Endodermal cell (in vitro differentiated cells): Measurements from ENCODE around the gene USP6NL. TPM values are rescaled to one million over a fixed set of nuclear protein-coding genes. Genes with fewer than 3 reads are reported as not detected.

Experiments used
- DNase-seq: peaks from one replicate; pipeline ENCODE4 v3.0.0-alpha.2; 2017
- H3K27ac ChIP-seq: 2 replicates; pipeline ENCODE4 v1.5.1; 2013; ENCODE audit warnings: mild to moderate bottlenecking, low read depth, low read length, moderate library complexity
- H3K27me3 ChIP-seq: 2 replicates; pipeline ENCODE4 v1.6.1; 2013; ENCODE audit warnings: mild to moderate bottlenecking, low read length, moderate library complexity; ENCODE audit not compliant: insufficient read depth, control insufficient read depth, poor library complexity, severe bottlenecking
- H3K36me3 ChIP-seq: 2 replicates; pipeline ENCODE4 v1.7.0; 2013; ENCODE audit warnings: mild to moderate bottlenecking, low read length, moderate library complexity; ENCODE audit not compliant: control insufficient read depth, insufficient read depth
- H3K4me1 ChIP-seq: one replicate; pipeline ENCODE4 v1.7.0; 2013; ENCODE audit warnings: low read length; ENCODE audit not compliant: control insufficient read depth, insufficient read depth
- H3K4me3 ChIP-seq: 2 replicates; pipeline ENCODE4 v1.5.1; 2013; ENCODE audit warnings: mild to moderate bottlenecking, low read length, moderate library complexity
- H3K9ac ChIP-seq: 2 replicates; pipeline ENCODE4 v1.6.1; 2013; ENCODE audit warnings: mild to moderate bottlenecking, low read length, moderate library complexity; ENCODE audit not compliant: poor library complexity, severe bottlenecking; ENCODE audit errors: extremely low read depth
- H3K9me3 ChIP-seq: 2 replicates; pipeline ENCODE4 v1.6.1; 2013; ENCODE audit warnings: mild to moderate bottlenecking, low read length, moderate library complexity; ENCODE audit not compliant: control insufficient read depth
- H3K27ac Mint-ChIP-seq: 2 replicates; pipeline ENCODE4 v1.8.0; 2020; ENCODE audit warnings: mixed read lengths
- H3K27me3 Mint-ChIP-seq: 2 replicates; pipeline ENCODE4 v1.8.0; 2021; ENCODE audit warnings: mild to moderate bottlenecking, mixed read lengths; ENCODE audit not compliant: insufficient read depth
- H3K36me3 Mint-ChIP-seq: 2 replicates; pipeline ENCODE4 v1.8.0; 2020; ENCODE audit warnings: low read depth, mixed read lengths
- H3K4me1 Mint-ChIP-seq: 2 replicates; pipeline ENCODE4 v1.8.0; 2020; ENCODE audit warnings: mixed read lengths
- H3K4me3 Mint-ChIP-seq: 2 replicates; pipeline ENCODE4 v1.8.0; 2020; ENCODE audit warnings: mild to moderate bottlenecking, moderate library complexity, mixed read lengths
- H3K9me3 Mint-ChIP-seq: 2 replicates; pipeline ENCODE4 v1.8.0; 2020; ENCODE audit warnings: mild to moderate bottlenecking, mixed read lengths
- WGBS, 2 experiments: methylation state at CpG; one replicate each; pipeline versions ENCODE4 v1.1.5 to v1.1.7; 2013; ENCODE audit warnings: missing lambda C conversion rate in 2 of 2, mixed read lengths in 1 of 2; ENCODE audit not compliant: insufficient coverage in 1 of 2, insufficient read length in 1 of 2; 5-methylcytosine and 5-hydroxymethylcytosine counted together
- total RNA-seq, 2 donors: library from RNA; stranded (reverse); fragmentation: NEBNext Ultra II Directional in 1 of 2; extraction: Animal tissue kit (Norgen Biotek cat#: 25700) in 1 of 2; gene quantifications; 2 replicates in 1 of 2; 3 replicates in 1 of 2; pipeline ENCODE4 v1.2.1, GENCODE V29; 2021
- TF ChIP-seq, protein P1 (sequence below): fragments of 200-600 bp; sonication (generic); conservative IDR thresholded peaks from 2 replicates; pipeline ENCODE4 v1.5.0; 2021; ENCODE audit warnings: antibody characterized with exemption, mild to moderate bottlenecking

The USP6NL gene
- total RNA-seq, 2 donors from 2014 or later: 20.6 to 22.9 TPM

DNA sequence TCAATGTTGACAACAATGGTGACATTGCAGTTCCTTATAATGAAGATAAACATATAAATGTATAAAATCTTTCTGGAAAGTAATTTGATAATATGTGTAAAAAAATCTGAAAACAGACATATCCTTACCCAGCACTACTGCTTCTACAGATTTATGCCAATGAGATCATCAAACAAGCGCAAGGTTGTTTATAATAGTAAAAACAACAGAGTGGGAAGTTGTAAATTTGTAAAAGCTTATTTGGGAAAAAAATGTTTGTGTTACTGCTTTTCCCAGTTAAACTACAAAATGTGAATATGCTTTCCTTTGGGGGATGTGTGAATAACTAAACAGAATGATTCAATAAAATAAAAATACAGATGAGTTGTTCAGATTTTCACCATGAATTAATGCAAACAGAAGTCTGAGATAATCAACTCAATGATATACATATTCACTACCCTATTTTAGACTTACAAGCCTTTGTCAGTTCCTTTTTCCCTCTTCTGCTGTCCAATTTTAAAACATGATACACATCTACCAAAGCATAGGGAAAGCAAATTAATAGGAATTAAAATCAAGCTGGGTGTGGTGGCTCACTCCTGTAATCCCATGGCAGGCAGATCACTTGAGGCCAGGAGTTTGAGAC is 82.1 kb downstream of the USP6NL start:
- TF ChIP-seq, protein P1, sequence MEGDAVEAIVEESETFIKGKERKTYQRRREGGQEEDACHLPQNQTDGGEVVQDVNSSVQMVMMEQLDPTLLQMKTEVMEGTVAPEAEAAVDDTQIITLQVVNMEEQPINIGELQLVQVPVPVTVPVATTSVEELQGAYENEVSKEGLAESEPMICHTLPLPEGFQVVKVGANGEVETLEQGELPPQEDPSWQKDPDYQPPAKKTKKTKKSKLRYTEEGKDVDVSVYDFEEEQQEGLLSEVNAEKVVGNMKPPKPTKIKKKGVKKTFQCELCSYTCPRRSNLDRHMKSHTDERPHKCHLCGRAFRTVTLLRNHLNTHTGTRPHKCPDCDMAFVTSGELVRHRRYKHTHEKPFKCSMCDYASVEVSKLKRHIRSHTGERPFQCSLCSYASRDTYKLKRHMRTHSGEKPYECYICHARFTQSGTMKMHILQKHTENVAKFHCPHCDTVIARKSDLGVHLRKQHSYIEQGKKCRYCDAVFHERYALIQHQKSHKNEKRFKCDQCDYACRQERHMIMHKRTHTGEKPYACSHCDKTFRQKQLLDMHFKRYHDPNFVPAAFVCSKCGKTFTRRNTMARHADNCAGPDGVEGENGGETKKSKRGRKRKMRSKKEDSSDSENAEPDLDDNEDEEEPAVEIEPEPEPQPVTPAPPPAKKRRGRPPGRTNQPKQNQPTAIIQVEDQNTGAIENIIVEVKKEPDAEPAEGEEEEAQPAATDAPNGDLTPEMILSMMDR: no peak
- H3K4me1 Mint-ChIP-seq: peaks cover 11% of the 10 kb centered on the region
- H3K4me3 Mint-ChIP-seq: no peak overlapping the region
- Histone ChIP-seq H3K9me3 (no peaks in the 10 kb centered on the region), H3K9ac (no peak overlapping the region), H3K27me3 (no peaks in the 10 kb centered on the region), H3K4me1 (peaks cover 3% of the 10 kb centered on the region), H3K36me3 (peaks cover 11% of the 10 kb centered on the region), H3K4me3 (no peak overlapping the region), H3K27ac (no peak overlapping the region)
- no peaks in the 10 kb centered on the region for H3K9me3 Mint-ChIP-seq
- H3K27me3 Mint-ChIP-seq: no peaks in the 10 kb centered on the region
- no peak for DNase-seq
- 100% methylated on average over 1 of the region's 1 CpG for WGBS, 2 experiments
- H3K27ac Mint-ChIP-seq: peak overlapping the region; percentile 23
- H3K36me3 Mint-ChIP-seq: peaks cover 6% of the 10 kb centered on the region

DNA sequence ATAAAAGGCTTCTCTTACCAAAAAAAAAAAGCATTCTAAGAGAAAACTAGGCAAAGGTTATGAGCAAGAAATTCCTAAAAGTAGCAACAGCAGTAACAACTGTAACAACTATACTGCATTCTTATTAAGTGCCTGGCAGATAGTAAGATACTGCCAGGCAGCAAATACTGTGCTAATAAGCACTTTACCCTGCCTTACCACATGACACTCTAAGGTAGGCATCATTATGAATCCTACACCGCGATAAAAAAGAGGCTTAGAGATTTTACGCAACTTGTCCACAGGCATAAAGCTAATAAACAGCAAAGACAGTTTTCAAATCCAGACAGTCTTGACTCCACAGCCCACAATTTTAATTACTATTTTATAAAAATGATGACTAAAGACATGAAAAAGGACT is 83.2 kb downstream of the USP6NL start:
- Histone ChIP-seq H3K9ac (no peak overlapping the region), H3K9me3 (no peaks in the 10 kb centered on the region), H3K4me1 (no peaks in the 10 kb centered on the region), H3K36me3 (peaks cover 14% of the 10 kb centered on the region), H3K27ac (no peak overlapping the region), H3K4me3 (no peak overlapping the region), H3K27me3 (no peaks in the 10 kb centered on the region)
- TF ChIP-seq, protein P1: no peak
- no peak for DNase-seq
- Mint-ChIP-seq H3K9me3 (no peaks in the 10 kb centered on the region), H3K27ac (no peak overlapping the region), H3K4me3 (no peak overlapping the region), H3K36me3 (peaks cover 6% of the 10 kb centered on the region), H3K27me3 (no peaks in the 10 kb centered on the region), H3K4me1 (peaks cover 5% of the 10 kb centered on the region)
- WGBS, 2 experiments: 94 to 100% methylated on average over 3 of the region's 3 CpGs

- no peaks in the 10 kb centered on the region for H3K9me3 Mint-ChIP-seq
- H3K36me3 ChIP-seq: peaks cover 19% of the 10 kb centered on the region
- no peaks in the 10 kb centered on the region for H3K9me3 ChIP-seq
- H3K4me1 Mint-ChIP-seq: peaks cover 5% of the 10 kb centered on the region
- TF ChIP-seq, protein P1: no peak
- H3K4me3 ChIP-seq: no peak overlapping the region
- no peak overlapping the region for H3K9ac ChIP-seq
- no peak overlapping the region for H3K4me3 Mint-ChIP-seq
- no peak overlapping the region for H3K27ac Mint-ChIP-seq
- no peaks in the 10 kb centered on the region for H3K27me3 Mint-ChIP-seq
- WGBS, 2 experiments: 67 to 84% methylated on average over 1 to 3 of the region's 4 CpGs
- no peak for DNase-seq
- H3K27ac ChIP-seq: no peak overlapping the region
- peaks cover 6% of the 10 kb centered on the region for H3K36me3 Mint-ChIP-seq
- H3K27me3 ChIP-seq: no peaks in the 10 kb centered on the region
- no peaks in the 10 kb centered on the region for H3K4me1 ChIP-seq
Measured at GRCh38 chr10:11527691-11528255, 83.7 kb downstream of the USP6NL start.
